Lower lobe of right lung (tissue), 2 donors: ENCODE results near the gene MAML3. TPM values are rescaled to one million over a fixed set of nuclear protein-coding genes. Genes with fewer than 3 reads are reported as not detected.
A peak's percentile ranks its signal among the peaks of the same experiment; 100 is the strongest.

Source experiments
- ATAC-seq, 2 donors: fragments of 200-7000 bp; cut with Tn5 transposase; one replicate each; pipeline ENCODE4 v1.9.1; 2020 to 2022; ENCODE audit warnings: mild to moderate bottlenecking in 2 of 2, moderate library complexity in 2 of 2
- DNase-seq: peaks from one replicate; pipeline ENCODE4 v3.0.0-alpha.2; 2020
- H3K27ac ChIP-seq: fragments of 200-600 bp; one replicate; pipeline ENCODE4 v1.8.0; 2022
- H3K27me3 ChIP-seq: fragments of 200-600 bp; one replicate; pipeline ENCODE4 v1.8.0; 2022; ENCODE audit warnings: low read depth
- H3K36me3 ChIP-seq: fragments of 200-600 bp; one replicate; pipeline ENCODE4 v1.8.0; 2022; ENCODE audit warnings: mild to moderate bottlenecking
- H3K4me1 ChIP-seq: fragments of 200-600 bp; one replicate; pipeline ENCODE4 v1.8.0; 2022
- H3K4me3 ChIP-seq: fragments of 200-600 bp; one replicate; pipeline ENCODE4 v1.8.0; 2022; ENCODE audit warnings: mild to moderate bottlenecking
- H3K9me3 ChIP-seq: fragments of 200-600 bp; one replicate; pipeline ENCODE4 v1.8.0; 2022
- CTCF ChIP-seq: fragments of 200-600 bp; IDR thresholded peaks from one replicate; pipeline ENCODE4 v1.8.0; 2022; ENCODE audit warnings: antibody characterized with exemption, mild to moderate bottlenecking
- intact Hi-C: fragments of 100-400 bp; cut with DNase I; formaldehyde crosslinking; loops from one replicate; pipeline ENCODE4 v1.11.0; 2022
- total RNA-seq: library from RNA; stranded (reverse); fragmentation: NEBNext Ultra II Directional; extraction: Animal tissue kit (Norgen Biotek cat#: 25700); gene quantifications from one replicate; pipeline ENCODE4 v1.2.1, GENCODE V29; 2021
- donor health status: DM: no; HTN: yes; CAD: no; lungs with severe emphysema.

Gene MAML3
- total RNA-seq, 1 donor from 2014 or later: 12.5 TPM

- intact Hi-C loops: no loop called here
- DNase-seq (peak; percentile 54), ATAC-seq (peak in 1 of 2 donors; percentile 32)
- Histone ChIP-seq H3K27me3 (no peaks in the 10 kb centered on the region), H3K27ac (no peak overlapping the region), H3K4me1 (peaks cover 26% of the 10 kb centered on the region), H3K36me3 (no peaks in the 10 kb centered on the region), H3K4me3 (no peak overlapping the region), H3K9me3 (no peaks in the 10 kb centered on the region)
- no peak for TF ChIP-seq CTCF
Measured at GRCh38 chr4:140135529-140136088, 18.4 kb downstream of the MAML3 start.

- peaks cover 27% of the 10 kb centered on the region for H3K4me1 ChIP-seq
- no peaks in the 10 kb centered on the region for H3K27me3 ChIP-seq
- H3K36me3 ChIP-seq: no peaks in the 10 kb centered on the region
- no peak overlapping the region for H3K27ac ChIP-seq
- no peak for DNase-seq
- intact Hi-C loops: no loop called here
- H3K4me3 ChIP-seq: no peak overlapping the region
- no peak for ATAC-seq
- no peak for TF ChIP-seq CTCF
- no peaks in the 10 kb centered on the region for H3K9me3 ChIP-seq
Measured at GRCh38 chr4:140134746-140135425, 19.1 kb downstream of the MAML3 start.

- no peaks in the 10 kb centered on the region for H3K36me3 ChIP-seq
- no peak for ATAC-seq
- intact Hi-C loops: no loop called here
- peaks cover 27% of the 10 kb centered on the region for H3K4me1 ChIP-seq
- no peak for TF ChIP-seq CTCF
- H3K9me3 ChIP-seq: no peaks in the 10 kb centered on the region
- DNase-seq: no peak
- no peaks in the 10 kb centered on the region for H3K27me3 ChIP-seq
- no peak overlapping the region for H3K27ac ChIP-seq
- H3K4me3 ChIP-seq: no peak overlapping the region
Measured at GRCh38 chr4:140133576-140133975, 20.4 kb downstream of the MAML3 start.

GRCh38 chr4:140131675-140132229 lies 22.2 kb downstream of the MAML3 start:
- Histone ChIP-seq H3K4me1 (peaks cover 18% of the 10 kb centered on the region), H3K27ac (no peak overlapping the region), H3K27me3 (no peaks in the 10 kb centered on the region), H3K4me3 (no peak overlapping the region), H3K9me3 (no peaks in the 10 kb centered on the region), H3K36me3 (no peaks in the 10 kb centered on the region)
- ATAC-seq (no peak), DNase-seq (no peak)
- intact Hi-C loops: no loop called here
- TF ChIP-seq CTCF: no peak

- ATAC-seq (peak in 1 of 2 donors; percentile 61), DNase-seq (no peak)
- H3K36me3 ChIP-seq: no peaks in the 10 kb centered on the region
- no peak overlapping the region for H3K27ac ChIP-seq
- no peaks in the 10 kb centered on the region for H3K27me3 ChIP-seq
- H3K4me1 ChIP-seq: peaks cover 16% of the 10 kb centered on the region
- intact Hi-C loops: no loop called here
- TF ChIP-seq CTCF: no peak
- H3K4me3 ChIP-seq: no peak overlapping the region
- H3K9me3 ChIP-seq: no peaks in the 10 kb centered on the region
Measured at GRCh38 chr4:140130677-140131076, 23.3 kb downstream of the MAML3 start.
